Activated naive CD4-positive, alpha-beta T cell treated with anti-CD3 and anti-CD28 coated beads for 36 hours (primary cell): ENCODE measurements around the gene CCDC47. TPM values are rescaled to one million over a fixed set of nuclear protein-coding genes. Genes with fewer than 3 reads are reported as not detected.

Source experiments
- CTCF ChIA-PET: fragments of 350-600 bp; sonication (Branson Sonifier 250); formaldehyde crosslinking; loops from one replicate; lab custom pipeline; 2021; ENCODE audit warnings: antibody characterized with exemption; lab: Charles Lee
- DNase-seq: peaks from one replicate; pipeline ENCODE4 v3.0.0-alpha.2; 2020
- H3K27ac Mint-ChIP-seq: one replicate; pipeline ENCODE4 v1.8.0; 2021; ENCODE audit warnings: mild to moderate bottlenecking, mixed read lengths
- H3K27me3 Mint-ChIP-seq: one replicate; pipeline ENCODE4 v1.8.0; 2021; ENCODE audit warnings: low read depth, mixed read lengths
- H3K36me3 Mint-ChIP-seq: one replicate; pipeline ENCODE4 v1.8.0; 2021; ENCODE audit warnings: low read depth, mixed read lengths
- H3K4me1 Mint-ChIP-seq: one replicate; pipeline ENCODE4 v1.8.0; 2021; ENCODE audit warnings: low read depth, mixed read lengths
- H3K4me3 Mint-ChIP-seq: one replicate; pipeline ENCODE4 v1.8.0; 2021; ENCODE audit warnings: mild to moderate bottlenecking, moderate library complexity, mixed read lengths
- H3K9me3 Mint-ChIP-seq: one replicate; pipeline ENCODE4 v1.8.0; 2021; ENCODE audit warnings: mixed read lengths
- intact Hi-C: fragments of 100-400 bp; cut with micrococcal nuclease; formaldehyde crosslinking; loops from one replicate; pipeline ENCODE4 v1.15.1; 2023
- total RNA-seq, 2 experiments: library from RNA; stranded (reverse); gene quantifications; one replicate each; pipeline ENCODE4 v1.2.3, GENCODE V29; 2021

The CCDC47 gene
- total RNA-seq, 2 experiments from 2014 or later: 40.5 to 42.1 TPM

- no peaks in the 10 kb centered on the region for H3K27me3 Mint-ChIP-seq
- peak overlapping the region; percentile 84 for H3K4me3 Mint-ChIP-seq
- CTCF ChIA-PET: interaction anchor here (0.9 to 1.9 kb wide), 3 partner anchors 9 to 72 kb away, joined by 3 to 8 read pairs (median 6); partner anchors contain the start of genes CCDC47 and DDX42
- intact Hi-C loops: loop anchor here (1.0 kb wide), 1 partner anchor 40 kb away; the partner anchor contains the start of gene STRADA
- peaks cover 69% of the 10 kb centered on the region for H3K4me1 Mint-ChIP-seq
- H3K9me3 Mint-ChIP-seq: no peaks in the 10 kb centered on the region
- DNase-seq: no peak
- H3K36me3 Mint-ChIP-seq: peaks cover 47% of the 10 kb centered on the region
- H3K27ac Mint-ChIP-seq: peak overlapping the region; percentile 97
These were observed 72.0 kb downstream of the CCDC47 start for GRCh38 chr17:63701456-63701820.

DNA sequence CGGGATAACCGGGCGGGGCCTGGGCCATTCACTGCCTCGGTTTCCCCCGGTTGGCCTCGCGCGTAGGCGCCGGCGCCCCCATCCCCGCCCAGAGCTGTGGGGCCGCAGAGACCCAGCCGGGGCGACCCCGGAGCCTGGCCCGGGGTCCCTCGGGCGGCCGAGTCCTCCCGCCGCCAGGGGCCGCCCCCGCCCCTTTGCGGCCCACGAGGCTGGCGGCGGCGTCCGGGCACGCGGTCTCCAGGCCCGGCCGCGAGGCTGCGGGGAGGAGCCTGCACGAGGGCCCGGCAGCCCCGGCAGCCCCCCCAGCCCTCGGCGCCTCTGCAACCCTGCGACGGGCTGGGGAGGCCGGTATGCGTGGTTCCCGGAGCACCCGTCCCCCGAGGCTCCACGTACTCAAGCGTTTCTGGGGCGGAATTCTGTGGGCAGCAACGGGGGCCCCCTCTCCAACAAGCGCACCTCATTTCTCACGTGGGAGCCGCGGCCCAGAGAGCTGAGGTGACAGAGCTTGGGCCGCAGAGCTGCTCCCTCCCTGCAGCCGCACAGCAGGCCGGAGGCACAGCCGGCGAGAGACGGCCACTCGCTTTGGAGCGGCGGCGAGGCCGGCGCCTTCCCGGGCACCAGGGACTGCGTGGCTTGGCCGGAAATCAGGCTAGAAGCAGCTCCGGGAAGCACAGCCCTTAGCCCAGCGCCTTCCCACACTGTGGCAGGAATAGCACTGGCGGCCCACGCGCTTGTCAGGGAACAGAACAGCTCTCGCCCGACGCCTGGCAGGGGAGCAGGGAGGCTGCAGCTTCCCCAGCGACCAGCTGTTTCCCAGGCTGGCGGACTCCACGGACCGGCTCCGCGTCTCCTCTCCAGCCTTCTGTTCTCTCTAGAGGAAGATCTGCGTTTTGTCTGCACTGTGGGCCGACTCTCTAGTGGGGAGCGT is 72.6 kb downstream of the CCDC47 start:
- intact Hi-C loops: loop anchor here (1.0 kb wide), 2 partner anchors 41 to 78 kb away; partner anchors contain the start of genes MAP3K3 and STRADA
- DNase-seq: peak; percentile 58
- CTCF ChIA-PET: interaction anchor here (0.5 to 1.9 kb wide), 4 partner anchors 10 to 73 kb away, joined by 3 to 8 read pairs (median 5); partner anchors contain the start of genes CCDC47 and DDX42
- Mint-ChIP-seq H3K9me3 (no peaks in the 10 kb centered on the region), H3K4me1 (peaks cover 69% of the 10 kb centered on the region), H3K27ac (peak overlapping the region; percentile 97), H3K36me3 (peaks cover 47% of the 10 kb centered on the region), H3K4me3 (peak overlapping the region; percentile 84), H3K27me3 (no peaks in the 10 kb centered on the region)

DNA sequence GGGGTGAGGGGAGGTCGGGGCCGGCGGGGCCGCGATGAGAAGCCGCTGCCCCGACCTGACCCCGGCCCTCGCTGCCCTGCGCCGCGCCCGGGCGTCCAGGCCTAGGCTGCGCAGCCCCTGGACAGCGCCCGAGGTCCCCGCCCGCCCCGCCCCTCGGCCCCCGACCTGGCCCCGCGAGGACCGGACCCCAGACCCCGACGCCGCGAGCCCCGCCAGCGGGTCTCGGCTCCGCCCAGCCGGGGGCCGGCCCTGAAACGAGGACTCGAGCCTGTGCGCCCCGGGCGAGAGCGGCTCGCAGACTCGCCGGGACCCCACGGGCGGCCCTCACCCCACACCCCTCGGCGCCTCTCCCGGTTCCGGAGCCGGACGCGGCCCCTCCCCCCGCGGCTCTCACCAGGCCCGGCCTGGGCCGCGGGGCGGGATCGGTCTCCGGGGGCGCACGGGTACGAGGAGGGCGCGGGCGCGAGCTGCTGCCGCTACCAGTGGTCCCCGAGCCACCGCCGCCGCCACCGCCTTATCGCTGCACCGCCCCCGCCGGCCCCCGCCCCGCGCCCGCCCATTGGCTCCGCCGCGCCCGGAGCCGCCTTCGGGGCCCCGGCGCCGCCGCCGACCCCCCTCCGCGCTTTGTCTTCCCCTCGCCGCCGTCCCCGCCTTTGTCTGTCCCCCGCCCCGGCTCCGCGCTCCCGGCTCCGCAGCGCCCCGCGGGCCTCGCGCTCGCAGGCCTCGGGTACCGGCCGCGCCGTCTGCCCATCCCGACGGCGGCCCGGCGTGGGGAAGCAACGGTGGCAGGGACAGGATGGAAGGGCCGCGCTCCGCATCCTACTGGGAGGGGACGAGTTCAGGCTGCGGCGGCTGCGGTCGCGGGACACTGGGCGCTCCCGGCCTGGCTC is 73.5 kb downstream of the CCDC47 start, which contains the start of gene LIMD2:
Gene LIMD2, minus strand, starts transcription at position 488 of the 890 bp plus-strand sequence. CDS start 827 bp downstream, outside the sequence.
- Mint-ChIP-seq H3K4me1 (peaks cover 69% of the 10 kb centered on the region), H3K9me3 (no peaks in the 10 kb centered on the region), H3K4me3 (peak within 1 kb of the TSS; percentile 84), H3K27me3 (no peaks in the 10 kb centered on the region), H3K36me3 (peaks cover 42% of the 10 kb centered on the region), H3K27ac (peak within 1 kb of the TSS; percentile 97)
- DNase-seq: peak; percentile 80
- CTCF ChIA-PET: interaction anchor here (1.9 kb wide), 1 partner anchor 43 kb away, joined by 6 read pairs; no protein-coding TSS in a partner anchor
- intact Hi-C loops: loop anchor here (1.0 to 5.0 kb wide), 5 partner anchors 78 to 321 kb away; partner anchors contain the start of genes CYB561, DCAF7, ICAM2 and MAP3K3

GRCh38 chr17:63698886-63699637 is 74.3 kb downstream of the CCDC47 start:
- intact Hi-C loops: loop anchor here (1.0 to 5.0 kb wide), 9 partner anchors 11 to 322 kb away; partner anchors contain the start of genes CCDC47, CYB561, DCAF7 and FTSJ3
- CTCF ChIA-PET: interaction anchor here (0.9 to 1.6 kb wide), 13 partner anchors 9 to 273 kb away, joined by 3 to 14 read pairs (median 3); partner anchors contain the start of genes CCDC47 and DDX42
- Mint-ChIP-seq H3K27ac (peak overlapping the region; percentile 92), H3K27me3 (no peaks in the 10 kb centered on the region), H3K9me3 (no peaks in the 10 kb centered on the region), H3K4me1 (peaks cover 70% of the 10 kb centered on the region), H3K36me3 (peaks cover 39% of the 10 kb centered on the region), H3K4me3 (peak overlapping the region; percentile 83)
- DNase-seq: peak; percentile 92

GRCh38 chr17:63698381-63698885 is 75.0 kb downstream of the CCDC47 start:
- CTCF ChIA-PET: interaction anchor here (0.7 to 1.6 kb wide), 16 partner anchors 10 to 273 kb away, joined by 3 to 14 read pairs (median 3); partner anchors contain the start of genes CCDC47, DDX42 and MAP3K3
- peak overlapping the region; percentile 92 for H3K27ac Mint-ChIP-seq
- intact Hi-C loops: loop anchor here (1.0 to 5.0 kb wide), 9 partner anchors 12 to 322 kb away; partner anchors contain the start of genes CCDC47, CYB561, DCAF7 and FTSJ3
- peaks cover 67% of the 10 kb centered on the region for H3K4me1 Mint-ChIP-seq
- H3K27me3 Mint-ChIP-seq: no peaks in the 10 kb centered on the region
- peak; percentile 49 for DNase-seq
- no peaks in the 10 kb centered on the region for H3K9me3 Mint-ChIP-seq
- H3K36me3 Mint-ChIP-seq: peaks cover 33% of the 10 kb centered on the region
- peak overlapping the region; percentile 83 for H3K4me3 Mint-ChIP-seq

- Mint-ChIP-seq H3K36me3 (peaks cover 26% of the 10 kb centered on the region), H3K4me3 (peak overlapping the region; percentile 83)
These were observed 75.8 kb downstream of the CCDC47 start for GRCh38 chr17:63697341-63698286.

GRCh38 chr17:63696381-63696961 is 76.9 kb downstream of the CCDC47 start:
- peak; percentile 67 for DNase-seq
- no peaks in the 10 kb centered on the region for H3K27me3 Mint-ChIP-seq
- CTCF ChIA-PET: interaction anchor here (0.7 to 2.2 kb wide), 7 partner anchors 9 to 271 kb away, joined by 3 to 8 read pairs (median 4); no protein-coding TSS in a partner anchor
- H3K4me3 Mint-ChIP-seq: peak overlapping the region; percentile 83
- H3K4me1 Mint-ChIP-seq: peaks cover 52% of the 10 kb centered on the region
- peaks cover 20% of the 10 kb centered on the region for H3K36me3 Mint-ChIP-seq
- intact Hi-C loops: loop anchor here (5.0 kb wide), 2 partner anchors 249 to 269 kb away; partner anchors contain the start of gene CYB561
- H3K27ac Mint-ChIP-seq: peak overlapping the region; percentile 92
- no peaks in the 10 kb centered on the region for H3K9me3 Mint-ChIP-seq

More at GRCh38 chr17:63697341-63698286, 75.8 kb downstream of the CCDC47 start:
- H3K27me3 Mint-ChIP-seq: no peaks in the 10 kb centered on the region
- H3K4me1 Mint-ChIP-seq: peaks cover 62% of the 10 kb centered on the region
- CTCF ChIA-PET: interaction anchor here (0.7 to 2.2 kb wide), 23 partner anchors 10 to 272 kb away, joined by 3 to 14 read pairs (median 3); partner anchors contain the start of genes CCDC47, DDX42 and MAP3K3
- DNase-seq: peak; percentile 88
- intact Hi-C loops: loop anchor here (1.0 to 5.0 kb wide), 9 partner anchors 13 to 323 kb away; partner anchors contain the start of genes CCDC47, CYB561, DCAF7 and FTSJ3
- H3K9me3 Mint-ChIP-seq: no peaks in the 10 kb centered on the region
- peak overlapping the region; percentile 92 for H3K27ac Mint-ChIP-seq

DNA sequence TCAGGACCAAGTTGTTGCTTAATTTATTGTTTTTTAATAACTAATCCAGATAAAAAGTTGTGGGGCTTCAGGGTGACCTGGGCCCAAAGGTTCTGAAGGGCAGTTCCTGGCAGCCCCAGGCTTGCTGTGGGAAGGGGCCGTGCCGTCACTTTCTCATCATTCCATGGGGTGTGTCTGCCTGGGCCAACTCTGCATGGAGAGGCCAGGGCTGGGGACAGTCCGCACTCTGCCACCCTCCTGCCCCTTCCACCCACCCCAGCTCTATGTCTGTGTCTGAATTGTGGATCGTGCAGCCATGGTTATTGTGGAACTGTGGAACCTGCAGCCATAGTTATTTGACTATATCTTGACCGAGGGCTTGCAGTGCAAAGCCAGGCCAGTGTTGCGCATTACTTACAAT is 77.5 kb downstream of the CCDC47 start:
- intact Hi-C loops: loop anchor here (5.0 kb wide), 2 partner anchors 249 to 269 kb away; partner anchors contain the start of gene CYB561
- DNase-seq: no peak
- peak overlapping the region; percentile 92 for H3K27ac Mint-ChIP-seq
- CTCF ChIA-PET: interaction anchor here (0.9 to 2.2 kb wide), 4 partner anchors 8 to 61 kb away, joined by 3 to 8 read pairs (median 4); no protein-coding TSS in a partner anchor
- H3K4me3 Mint-ChIP-seq: no peak overlapping the region
- peaks cover 16% of the 10 kb centered on the region for H3K36me3 Mint-ChIP-seq
- no peaks in the 10 kb centered on the region for H3K27me3 Mint-ChIP-seq
- no peaks in the 10 kb centered on the region for H3K9me3 Mint-ChIP-seq
- peaks cover 48% of the 10 kb centered on the region for H3K4me1 Mint-ChIP-seq
